H1 (cell line): ENCODE data around the gene KIAA0040. TPM values are rescaled to one million over a fixed set of nuclear protein-coding genes. Genes with fewer than 3 reads are reported as not detected.

Source experiments
- CTCF ChIA-PET: fragments of 300-600 bp; sonication (Branson Sonifier 250); formaldehyde crosslinking; loops from one replicate; lab custom pipeline; 2021; ENCODE audit not compliant: partially characterized antibody; lab: Charles Lee
- POLR2A ChIA-PET: fragments of 300-600 bp; sonication (Branson Sonifier 250); formaldehyde crosslinking; loops from one replicate; lab custom pipeline; 2021; ENCODE audit warnings: inconsistent platforms; ENCODE audit not compliant: partially characterized antibody; lab: Charles Lee
- DNase-seq, 2 experiments: peaks; one replicate each; pipeline versions ENCODE4 v3.0.0 to v3.0.0-alpha.2; 2010 to 2022; ENCODE audit warnings: low spot score in 2 of 2, low read depth in 1 of 2, mixed read lengths in 1 of 2
- FAIRE-seq: peaks from 2 replicates; lab custom pipeline; 2011; peaks lifted over from hg19 to GRCh38; lab: Jason Lieb, UNC
- H2AFZ ChIP-seq: 2 replicates; pipeline ENCODE4 v1.8.1; 2012; ENCODE audit warnings: low read length, inconsistent platforms
- H2AK5ac ChIP-seq: 2 replicates; pipeline ENCODE4 v1.6.1; 2013; ENCODE audit warnings: low read depth, low read length
- H2BK120ac ChIP-seq: replicated peaks from 2 replicates; pipeline ENCODE3; 2013; ENCODE audit warnings: low read depth, low read length, inconsistent platforms
- H2BK12ac ChIP-seq: 2 replicates; pipeline ENCODE4 v1.6.1; 2013; ENCODE audit warnings: low read depth, low read length
- H2BK15ac ChIP-seq: 2 replicates; pipeline ENCODE4 v1.6.1; 2013; ENCODE audit warnings: low read length
- H2BK20ac ChIP-seq: 2 replicates; pipeline ENCODE4 v1.6.1; 2013; ENCODE audit warnings: low read length
- H2BK5ac ChIP-seq: 2 replicates; pipeline ENCODE4 v1.6.1; 2013; ENCODE audit warnings: low read depth, low read length
- H3K14ac ChIP-seq: 2 replicates; pipeline ENCODE4 v1.6.1; 2013; ENCODE audit warnings: inconsistent platforms; ENCODE audit not compliant: insufficient read length
- H3K18ac ChIP-seq: 2 replicates; pipeline ENCODE4 v1.6.1; 2013; ENCODE audit warnings: low read length; ENCODE audit errors: extremely low read depth
- H3K23ac ChIP-seq: 2 replicates; pipeline ENCODE4 v1.6.1; 2013; ENCODE audit warnings: inconsistent platforms; ENCODE audit not compliant: insufficient read length
- H3K23me2 ChIP-seq: 2 replicates; pipeline ENCODE4 v1.6.1; 2013; ENCODE audit warnings: low read depth, low read length
- H3K27ac ChIP-seq: 2 replicates; pipeline ENCODE4 v1.6.1; 2011; ENCODE audit warnings: low read depth, low read length, inconsistent platforms
- H3K27me3 ChIP-seq, 4 experiments: replicated peaks in 1 of 4; 1 replicate in 1 of 4; 2 replicates in 3 of 4; pipeline versions ENCODE4 v1.6.1 to v1.8.1; 2011 to 2013; ENCODE audit warnings: low read length in 3 of 4, mild to moderate bottlenecking in 3 of 4, inconsistent platforms in 2 of 4, mixed read lengths in 2 of 4, moderate library complexity in 1 of 4; ENCODE audit not compliant: control insufficient read depth in 3 of 4, insufficient read depth in 3 of 4; ENCODE audit errors: extremely low read depth in 1 of 4
- H3K36me3 ChIP-seq, 4 experiments: 2 replicates each; pipeline versions ENCODE4 v1.6.1 to v1.8.1; 2011 to 2013; ENCODE audit warnings: mild to moderate bottlenecking in 4 of 4, low read length in 3 of 4, moderate library complexity in 2 of 4, control low read depth in 1 of 4, inconsistent platforms in 1 of 4; ENCODE audit not compliant: insufficient read depth in 4 of 4, control insufficient read depth in 2 of 4
- H3K4ac ChIP-seq: replicated peaks from 2 replicates; pipeline ENCODE3; 2013; ENCODE audit warnings: low read length, low read depth, mixed read lengths, inconsistent platforms; ENCODE audit not compliant: insufficient read length
- H3K4me1 ChIP-seq, 4 experiments: replicated peaks in 1 of 4; 1 replicate in 1 of 4; 2 replicates in 3 of 4; pipeline versions ENCODE4 v1.6.1 to v1.8.1; 2011 to 2013; ENCODE audit warnings: low read length in 3 of 4, inconsistent platforms in 2 of 4, mixed read lengths in 1 of 4; ENCODE audit not compliant: insufficient read depth in 4 of 4, control insufficient read depth in 3 of 4
- H3K4me2 ChIP-seq, 2 experiments: 2 replicates each; pipeline versions ENCODE4 v1.6.1 to v1.8.1; 2011 to 2013; ENCODE audit warnings: low read depth in 2 of 2, low read length in 2 of 2, control low read depth in 1 of 2, inconsistent platforms in 1 of 2, mild to moderate bottlenecking in 1 of 2; ENCODE audit not compliant: insufficient read depth in 1 of 2
- H3K4me3 ChIP-seq, 4 experiments: fragments of 200-600, 300-600 bp in 1 of 4; sonication (generic), shearing (Covaris generic), sonication (Bioruptor Twin) in 1 of 4; 2 replicates each; pipeline versions ENCODE4 v1.5.1 to v1.8.1; 2011 to 2016; ENCODE audit warnings: low read length in 4 of 4, low read depth in 3 of 4, control low read depth in 2 of 4, inconsistent platforms in 2 of 4, mild to moderate bottlenecking in 2 of 4, mixed read lengths in 1 of 4, moderate library complexity in 1 of 4; ENCODE audit not compliant: insufficient read depth in 2 of 4; ENCODE audit errors: extremely low read depth in 1 of 4
- H3K56ac ChIP-seq: replicated peaks from 2 replicates; pipeline ENCODE3; 2013; ENCODE audit warnings: low read depth, mild to moderate bottlenecking, mixed read lengths, low read length, inconsistent platforms; ENCODE audit not compliant: insufficient read length
- H3K79me1 ChIP-seq: 2 replicates; pipeline ENCODE4 v1.6.1; 2013; ENCODE audit warnings: low read depth, low read length, control low read depth
- H3K79me2 ChIP-seq, 2 experiments: 2 replicates each; pipeline versions ENCODE4 v1.6.1 to v1.8.1; 2012 to 2013; ENCODE audit warnings: low read length in 2 of 2, mild to moderate bottlenecking in 2 of 2, inconsistent platforms in 1 of 2; ENCODE audit not compliant: insufficient read depth in 2 of 2, control insufficient read depth in 1 of 2
- H3K9ac ChIP-seq, 4 experiments: replicated peaks in 1 of 4; 1 replicate in 1 of 4; 2 replicates in 3 of 4; pipeline versions ENCODE4 v1.6.1 to v1.8.1; 2011 to 2013; ENCODE audit warnings: low read depth in 3 of 4, low read length in 3 of 4, control low read depth in 2 of 4, mild to moderate bottlenecking in 2 of 4, moderate library complexity in 2 of 4, inconsistent platforms in 1 of 4; ENCODE audit errors: extremely low read depth in 1 of 4
- H3K9me3 ChIP-seq, 2 experiments: 2 replicates each; pipeline versions ENCODE4 v1.6.1 to v1.8.1; 2012 to 2013; ENCODE audit warnings: mild to moderate bottlenecking in 2 of 2, moderate library complexity in 2 of 2, control low read depth in 1 of 2, inconsistent platforms in 1 of 2, low read depth in 1 of 2, low read length in 1 of 2, mixed read lengths in 1 of 2; ENCODE audit not compliant: insufficient read depth in 2 of 2
- H4K20me1 ChIP-seq, 2 experiments: replicated peaks in 1 of 2; 2 replicates each; pipeline versions ENCODE3 to v1.8.1; 2011 to 2013; ENCODE audit warnings: inconsistent platforms in 2 of 2, low read length in 2 of 2, mild to moderate bottlenecking in 1 of 2; ENCODE audit not compliant: insufficient read depth in 2 of 2, control insufficient read depth in 1 of 2
- H4K5ac ChIP-seq: 2 replicates; pipeline ENCODE4 v1.6.1; 2013; ENCODE audit warnings: low read length, low read depth, mixed read lengths, inconsistent platforms; ENCODE audit not compliant: insufficient read length
- H4K8ac ChIP-seq: 2 replicates; pipeline ENCODE4 v1.8.0; 2013; ENCODE audit warnings: mild to moderate bottlenecking, moderate library complexity, low read length, inconsistent platforms; ENCODE audit not compliant: insufficient read depth; ENCODE audit errors: extremely low read depth
- H4K91ac ChIP-seq: replicated peaks from 2 replicates; pipeline ENCODE3; 2013; ENCODE audit warnings: low read length, mixed read lengths, inconsistent platforms; ENCODE audit not compliant: insufficient read length
- BRCA1 ChIP-seq: IDR thresholded peaks from 2 replicates; pipeline ENCODE4 v1.6.1; 2012; ENCODE audit warnings: low read depth, low read length, improper control_type of control experiment
- EGR1 ChIP-seq: IDR thresholded peaks from 2 replicates; pipeline ENCODE4 v1.6.1; 2011; ENCODE audit warnings: low read depth, low read length, borderline replicate concordance
- WGBS, 2 experiments: shearing (Covaris generic) in 1 of 2; methylation state at CpG; one replicate each; pipeline versions ENCODE4 v1.1.6 to v1.1.7; 2013 to 2015; ENCODE audit warnings: low lambda C conversion rate in 2 of 2, mixed read lengths in 2 of 2, inconsistent platforms in 1 of 2, low coverage in 1 of 2, missing lambda C conversion rate in 1 of 2; ENCODE audit not compliant: insufficient replicate concordance in 2 of 2, insufficient coverage in 1 of 2, insufficient read length in 1 of 2; ENCODE audit errors: extremely low coverage in 1 of 2, missing lambda C conversion rate in 1 of 2; 5-methylcytosine and 5-hydroxymethylcytosine counted together
- polyA plus RNA-seq, 7 experiments: library from polyadenylated mRNA; depleted of rRNA in 3 of 7; stranded (reverse) in 5 of 7; unstranded in 2 of 7; fragments of >200 nt in 5 of 7; fragments of 200-250 nt in 2 of 7; gene quantifications; 1 replicate in 5 of 7; 2 replicates in 1 of 7; 4 replicates in 1 of 7; pipeline versions ENCODE4 v1.2.1 to v1.2.3, GENCODE V29; 2011 to 2013; ENCODE audit warnings: missing spikeins in 2 of 7, mixed read lengths in 2 of 7
- total RNA-seq: library from RNA; stranded (reverse); fragmentation: NEBNext Ultra II Directional; extraction: Animal tissue kit (Norgen Biotek cat#: 25700); gene quantifications from 2 replicates; pipeline ENCODE4 v1.2.1, GENCODE V29; 2021

Gene KIAA0040
- total and polyA plus RNA-seq, 2 of the 8 experiments (the other 6 are each of a cell fraction or from before 2014, with no cell fraction given), result 11.0 to 14.1 TPM

- H2BK5ac ChIP-seq, result no peak overlapping the region
- H3K27me3 ChIP-seq, result no peaks in the 10 kb centered on the region
- H2BK20ac ChIP-seq, result no peak overlapping the region
- H3K23ac ChIP-seq, result no peak overlapping the region
- no peak overlapping the region for H4K5ac ChIP-seq
- H3K4me2 ChIP-seq, result no peak overlapping the region
- no peak overlapping the region for H2AFZ ChIP-seq
- no peak overlapping the region for H4K91ac ChIP-seq
- TF ChIP-seq EGR1 (no peak), BRCA1 (no peak)
- H3K4me3 ChIP-seq, result no peak overlapping the region
- H3K36me3 ChIP-seq, result no peaks in the 10 kb centered on the region; a peak in 2 of 8 replicates
- H3K79me2 ChIP-seq, result no peaks in the 10 kb centered on the region
- H4K8ac ChIP-seq, result no peak overlapping the region
- no peak overlapping the region for H2AK5ac ChIP-seq
- H3K27ac ChIP-seq, result no peak overlapping the region
- no peak overlapping the region for H3K4ac ChIP-seq
- 100% methylated on average over 1 of the region's 1 CpG; no CpG with 5 or more reads in 1 of the 2 experiments for WGBS, 2 experiments
- no peaks in the 10 kb centered on the region for H3K79me1 ChIP-seq
- no peak overlapping the region for H2BK120ac ChIP-seq
- no peaks in the 10 kb centered on the region for H4K20me1 ChIP-seq
- no peaks in the 10 kb centered on the region for H3K9me3 ChIP-seq
- H3K14ac ChIP-seq, result no peak overlapping the region
- FAIRE-seq (no peak), DNase-seq (no peak)
- H3K4me1 ChIP-seq, result peaks cover 0 to 26% (median 17%) of the 10 kb centered on the region in 4 experiments; a peak in 4 of 7 replicates
- peaks cover 2% of the 10 kb centered on the region for H3K23me2 ChIP-seq
- ChIA-PET POLR2A (interaction anchor here (0.7 to 1.0 kb wide), 3 partner anchors 12 to 109 kb away, joined by 3 to 4 read pairs (median 4); no protein-coding TSS in a partner anchor), CTCF (interaction anchor here (0.9 to 8.5 kb wide), 5 partner anchors 14 to 101 kb away, joined by 3 to 55 read pairs (median 4); no protein-coding TSS in a partner anchor)
- no peak overlapping the region for H2BK12ac ChIP-seq
- no peak overlapping the region for H3K56ac ChIP-seq
- H3K18ac ChIP-seq, result no peak overlapping the region
- no peak overlapping the region for H3K9ac ChIP-seq
- H2BK15ac ChIP-seq, result peak overlapping the region; percentile 75; the same call in 1 of the 2 replicates
These were observed 60.1 kb downstream of the KIAA0040 start for GRCh38 chr1:175132436-175132835.
